ENCODE results near the gene PBX1. TPM values are rescaled to one million over a fixed set of nuclear protein-coding genes. Genes with fewer than 3 reads are reported as not detected.

PBX1 gene
- total RNA-seq, 1 experiment from 2014 or later = 102 TPM

DNA sequence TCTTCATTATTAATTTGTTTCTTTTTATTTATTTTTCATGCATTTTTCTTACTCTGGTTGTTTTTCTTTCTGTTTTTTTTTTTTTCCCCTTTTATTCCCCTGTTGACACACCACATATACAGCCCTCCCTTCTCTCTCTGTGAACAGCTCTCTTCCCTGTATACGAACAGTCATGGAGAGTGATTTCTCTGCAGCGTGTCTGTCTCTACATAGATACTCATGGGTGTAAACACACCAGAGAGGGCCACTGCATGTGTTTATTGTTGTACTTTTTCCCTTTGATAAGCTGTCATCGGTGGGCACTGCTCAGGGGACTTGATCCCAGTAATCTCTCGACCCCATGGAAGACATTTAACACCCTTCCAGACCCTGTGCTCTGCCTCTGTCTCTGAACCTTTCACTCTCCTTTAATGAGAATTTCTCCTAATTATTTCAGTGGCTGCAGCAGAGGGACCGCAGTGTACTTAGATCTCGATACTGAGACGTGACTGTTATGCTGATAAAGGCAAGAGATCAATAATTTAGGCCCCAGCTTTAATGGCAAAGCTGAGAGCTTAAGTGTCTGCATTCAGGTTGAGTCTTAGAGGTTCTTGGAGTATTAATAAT, 113.1 kb downstream of the PBX1 start:
- ChIA-PET CTCF (interaction anchor here (0.7 to 3.8 kb wide), 3 partner anchors 10 to 115 kb away, joined by 3 to 43 read pairs (median 3); no protein-coding TSS in a partner anchor), POLR2A (no interaction called here)
- peaks cover 49% of the 10 kb centered on the region for H3K4me1 Mint-ChIP-seq
- TF ChIP-seq, protein P1, sequence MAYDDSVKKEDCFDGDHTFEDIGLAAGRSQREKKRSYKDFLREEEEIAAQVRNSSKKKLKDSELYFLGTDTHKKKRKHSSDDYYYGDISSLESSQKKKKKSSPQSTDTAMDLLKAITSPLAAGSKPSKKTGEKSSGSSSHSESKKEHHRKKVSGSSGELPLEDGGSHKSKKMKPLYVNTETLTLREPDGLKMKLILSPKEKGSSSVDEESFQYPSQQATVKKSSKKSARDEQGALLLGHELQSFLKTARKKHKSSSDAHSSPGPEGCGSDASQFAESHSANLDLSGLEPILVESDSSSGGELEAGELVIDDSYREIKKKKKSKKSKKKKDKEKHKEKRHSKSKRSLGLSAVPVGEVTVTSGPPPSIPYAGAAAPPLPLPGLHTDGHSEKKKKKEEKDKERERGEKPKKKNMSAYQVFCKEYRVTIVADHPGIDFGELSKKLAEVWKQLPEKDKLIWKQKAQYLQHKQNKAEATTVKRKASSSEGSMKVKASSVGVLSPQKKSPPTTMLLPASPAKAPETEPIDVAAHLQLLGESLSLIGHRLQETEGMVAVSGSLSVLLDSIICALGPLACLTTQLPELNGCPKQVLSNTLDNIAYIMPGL (CRISPR knock-in tag; IDR thresholded peaks at IDR 0.05) = no peak
- TF ChIP-seq, protein P2, sequence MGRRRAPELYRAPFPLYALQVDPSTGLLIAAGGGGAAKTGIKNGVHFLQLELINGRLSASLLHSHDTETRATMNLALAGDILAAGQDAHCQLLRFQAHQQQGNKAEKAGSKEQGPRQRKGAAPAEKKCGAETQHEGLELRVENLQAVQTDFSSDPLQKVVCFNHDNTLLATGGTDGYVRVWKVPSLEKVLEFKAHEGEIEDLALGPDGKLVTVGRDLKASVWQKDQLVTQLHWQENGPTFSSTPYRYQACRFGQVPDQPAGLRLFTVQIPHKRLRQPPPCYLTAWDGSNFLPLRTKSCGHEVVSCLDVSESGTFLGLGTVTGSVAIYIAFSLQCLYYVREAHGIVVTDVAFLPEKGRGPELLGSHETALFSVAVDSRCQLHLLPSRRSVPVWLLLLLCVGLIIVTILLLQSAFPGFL (CRISPR knock-in tag; IDR thresholded peaks at IDR 0.05; ENCODE audit: borderline replicate concordance) = no peak
- TF ChIP-seq IRF2 (CRISPR knock-in tag; IDR thresholded peaks at IDR 0.05; ENCODE audit: borderline replicate concordance, low read depth) (no peak), PRRX2 (CRISPR knock-in tag; IDR thresholded peaks at IDR 0.05) (no peak), GRHL2 (CRISPR knock-in tag; IDR thresholded peaks at IDR 0.05; ENCODE audit: insufficient replicate concordance, severe bottlenecking) (no peak), ZNF138 (CRISPR knock-in tag; conservative IDR thresholded peaks at IDR 0.05) (no peak), RORB (CRISPR knock-in tag; IDR thresholded peaks at IDR 0.05) (no peak), ESRRA (CRISPR knock-in tag; IDR thresholded peaks at IDR 0.05; ENCODE audit: borderline replicate concordance) (no peak), ZNF423 (CRISPR knock-in tag; IDR thresholded peaks at IDR 0.05) (no peak), SP1 (CRISPR knock-in tag; conservative IDR thresholded peaks at IDR 0.05) (no peak), ZNF416 (CRISPR knock-in tag; IDR thresholded peaks at IDR 0.05) (no peak)
- TF ChIP-seq, protein P3, sequence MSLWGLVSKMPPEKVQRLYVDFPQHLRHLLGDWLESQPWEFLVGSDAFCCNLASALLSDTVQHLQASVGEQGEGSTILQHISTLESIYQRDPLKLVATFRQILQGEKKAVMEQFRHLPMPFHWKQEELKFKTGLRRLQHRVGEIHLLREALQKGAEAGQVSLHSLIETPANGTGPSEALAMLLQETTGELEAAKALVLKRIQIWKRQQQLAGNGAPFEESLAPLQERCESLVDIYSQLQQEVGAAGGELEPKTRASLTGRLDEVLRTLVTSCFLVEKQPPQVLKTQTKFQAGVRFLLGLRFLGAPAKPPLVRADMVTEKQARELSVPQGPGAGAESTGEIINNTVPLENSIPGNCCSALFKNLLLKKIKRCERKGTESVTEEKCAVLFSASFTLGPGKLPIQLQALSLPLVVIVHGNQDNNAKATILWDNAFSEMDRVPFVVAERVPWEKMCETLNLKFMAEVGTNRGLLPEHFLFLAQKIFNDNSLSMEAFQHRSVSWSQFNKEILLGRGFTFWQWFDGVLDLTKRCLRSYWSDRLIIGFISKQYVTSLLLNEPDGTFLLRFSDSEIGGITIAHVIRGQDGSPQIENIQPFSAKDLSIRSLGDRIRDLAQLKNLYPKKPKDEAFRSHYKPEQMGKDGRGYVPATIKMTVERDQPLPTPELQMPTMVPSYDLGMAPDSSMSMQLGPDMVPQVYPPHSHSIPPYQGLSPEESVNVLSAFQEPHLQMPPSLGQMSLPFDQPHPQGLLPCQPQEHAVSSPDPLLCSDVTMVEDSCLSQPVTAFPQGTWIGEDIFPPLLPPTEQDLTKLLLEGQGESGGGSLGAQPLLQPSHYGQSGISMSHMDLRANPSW (CRISPR knock-in tag; conservative IDR thresholded peaks at IDR 0.05; ENCODE audit: low read depth) = no peak
- H3K36me3 Mint-ChIP-seq = peaks cover 9% of the 10 kb centered on the region
- H3K27ac Mint-ChIP-seq = peak overlapping the region; percentile 44
- peaks cover 10% of the 10 kb centered on the region for H3K9me3 Mint-ChIP-seq
- DNase-seq (ENCODE audit: low spot score) (no peak), ATAC-seq (no peak)
- H3K27me3 Mint-ChIP-seq (ENCODE audit: low read depth) = no peaks in the 10 kb centered on the region
- no peak overlapping the region for H3K4me3 Mint-ChIP-seq

DNA sequence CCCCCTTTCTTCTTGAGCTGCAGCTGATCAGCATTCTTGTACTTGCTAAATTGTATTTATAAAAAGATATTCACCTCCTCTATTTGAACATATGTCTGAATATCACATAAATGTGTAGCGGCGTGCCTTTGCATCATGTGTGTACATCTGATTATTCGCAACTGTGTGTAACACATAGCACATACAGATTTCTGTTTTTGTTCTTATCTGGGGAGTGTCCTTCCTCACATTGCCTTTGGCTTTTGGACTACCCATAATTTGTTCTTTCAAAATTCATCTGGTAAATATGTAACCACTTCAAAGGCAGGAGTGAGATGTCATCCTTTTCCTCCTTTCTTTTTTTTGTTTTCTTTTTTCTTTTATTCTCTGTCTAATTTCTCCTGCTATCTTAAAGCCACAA, 113.6 kb downstream of the PBX1 start:
- Mint-ChIP-seq H3K9me3 (peaks cover 10% of the 10 kb centered on the region), H3K27me3 (ENCODE audit: low read depth) (no peaks in the 10 kb centered on the region), H3K4me1 (peaks cover 48% of the 10 kb centered on the region), H3K4me3 (no peak overlapping the region), H3K36me3 (peaks cover 12% of the 10 kb centered on the region), H3K27ac (no peak overlapping the region)
- ATAC-seq (no peak), DNase-seq (ENCODE audit: low spot score) (no peak)
- ChIA-PET CTCF (interaction anchor here (0.7 to 3.8 kb wide), 8 partner anchors 9 to 432 kb away, joined by 3 to 43 read pairs (median 5); no protein-coding TSS in a partner anchor), POLR2A (no interaction called here)
- TF ChIP-seq JUN (CRISPR knock-in tag; IDR thresholded peaks at IDR 0.05) = no peak
- TF ChIP-seq, protein P4, sequence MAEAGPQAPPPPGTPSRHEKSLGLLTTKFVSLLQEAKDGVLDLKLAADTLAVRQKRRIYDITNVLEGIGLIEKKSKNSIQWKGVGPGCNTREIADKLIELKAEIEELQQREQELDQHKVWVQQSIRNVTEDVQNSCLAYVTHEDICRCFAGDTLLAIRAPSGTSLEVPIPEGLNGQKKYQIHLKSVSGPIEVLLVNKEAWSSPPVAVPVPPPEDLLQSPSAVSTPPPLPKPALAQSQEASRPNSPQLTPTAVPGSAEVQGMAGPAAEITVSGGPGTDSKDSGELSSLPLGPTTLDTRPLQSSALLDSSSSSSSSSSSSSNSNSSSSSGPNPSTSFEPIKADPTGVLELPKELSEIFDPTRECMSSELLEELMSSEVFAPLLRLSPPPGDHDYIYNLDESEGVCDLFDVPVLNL (CRISPR knock-in tag; IDR thresholded peaks at IDR 0.05; ENCODE audit: borderline replicate concordance, low read depth) = no peak
- TF ChIP-seq, protein P5, sequence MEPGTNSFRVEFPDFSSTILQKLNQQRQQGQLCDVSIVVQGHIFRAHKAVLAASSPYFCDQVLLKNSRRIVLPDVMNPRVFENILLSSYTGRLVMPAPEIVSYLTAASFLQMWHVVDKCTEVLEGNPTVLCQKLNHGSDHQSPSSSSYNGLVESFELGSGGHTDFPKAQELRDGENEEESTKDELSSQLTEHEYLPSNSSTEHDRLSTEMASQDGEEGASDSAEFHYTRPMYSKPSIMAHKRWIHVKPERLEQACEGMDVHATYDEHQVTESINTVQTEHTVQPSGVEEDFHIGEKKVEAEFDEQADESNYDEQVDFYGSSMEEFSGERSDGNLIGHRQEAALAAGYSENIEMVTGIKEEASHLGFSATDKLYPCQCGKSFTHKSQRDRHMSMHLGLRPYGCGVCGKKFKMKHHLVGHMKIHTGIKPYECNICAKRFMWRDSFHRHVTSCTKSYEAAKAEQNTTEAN (CRISPR knock-in tag; IDR thresholded peaks at IDR 0.05) = no peak
- TF ChIP-seq ZNF121 (CRISPR knock-in tag; IDR thresholded peaks at IDR 0.05) = no peak
- TF ChIP-seq, protein P6, sequence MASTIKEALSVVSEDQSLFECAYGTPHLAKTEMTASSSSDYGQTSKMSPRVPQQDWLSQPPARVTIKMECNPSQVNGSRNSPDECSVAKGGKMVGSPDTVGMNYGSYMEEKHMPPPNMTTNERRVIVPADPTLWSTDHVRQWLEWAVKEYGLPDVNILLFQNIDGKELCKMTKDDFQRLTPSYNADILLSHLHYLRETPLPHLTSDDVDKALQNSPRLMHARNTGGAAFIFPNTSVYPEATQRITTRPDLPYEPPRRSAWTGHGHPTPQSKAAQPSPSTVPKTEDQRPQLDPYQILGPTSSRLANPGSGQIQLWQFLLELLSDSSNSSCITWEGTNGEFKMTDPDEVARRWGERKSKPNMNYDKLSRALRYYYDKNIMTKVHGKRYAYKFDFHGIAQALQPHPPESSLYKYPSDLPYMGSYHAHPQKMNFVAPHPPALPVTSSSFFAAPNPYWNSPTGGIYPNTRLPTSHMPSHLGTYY (CRISPR knock-in tag; IDR thresholded peaks at IDR 0.05) = no peak
- no peak for TF ChIP-seq TEAD4 (CRISPR knock-in tag; IDR thresholded peaks at IDR 0.05)
- TF ChIP-seq, protein P7, sequence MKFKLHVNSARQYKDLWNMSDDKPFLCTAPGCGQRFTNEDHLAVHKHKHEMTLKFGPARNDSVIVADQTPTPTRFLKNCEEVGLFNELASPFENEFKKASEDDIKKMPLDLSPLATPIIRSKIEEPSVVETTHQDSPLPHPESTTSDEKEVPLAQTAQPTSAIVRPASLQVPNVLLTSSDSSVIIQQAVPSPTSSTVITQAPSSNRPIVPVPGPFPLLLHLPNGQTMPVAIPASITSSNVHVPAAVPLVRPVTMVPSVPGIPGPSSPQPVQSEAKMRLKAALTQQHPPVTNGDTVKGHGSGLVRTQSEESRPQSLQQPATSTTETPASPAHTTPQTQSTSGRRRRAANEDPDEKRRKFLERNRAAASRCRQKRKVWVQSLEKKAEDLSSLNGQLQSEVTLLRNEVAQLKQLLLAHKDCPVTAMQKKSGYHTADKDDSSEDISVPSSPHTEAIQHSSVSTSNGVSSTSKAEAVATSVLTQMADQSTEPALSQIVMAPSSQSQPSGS (CRISPR knock-in tag; IDR thresholded peaks at IDR 0.05; ENCODE audit: borderline replicate concordance, low read depth) = no peak
- no peak for TF ChIP-seq SMAD3 (CRISPR knock-in tag; IDR thresholded peaks at IDR 0.05; ENCODE audit: borderline replicate concordance)
- TF ChIP-seq ZNF232 (CRISPR knock-in tag; IDR thresholded peaks at IDR 0.05) = no peak
- no peak for TF ChIP-seq TP53 (CRISPR knock-in tag; IDR thresholded peaks at IDR 0.05)
- TF ChIP-seq GTF2I (CRISPR knock-in tag; conservative IDR thresholded peaks at IDR 0.05) = no peak
- TF ChIP-seq NR1H2 (CRISPR knock-in tag; IDR thresholded peaks at IDR 0.05) = no peak
- no peak for TF ChIP-seq FOXP1 (CRISPR knock-in tag; IDR thresholded peaks at IDR 0.05; ENCODE audit: borderline replicate concordance)
